HG02610 (cell line): Measurements from ENCODE around the gene IGF1R.

ENCODE experiments used
- ATAC-seq: cut with Tn5 transposase; IDR thresholded peaks from one replicate; pipeline ENCODE4 v1.9.1; 2021; ENCODE audit warnings: mild to moderate bottlenecking, moderate library complexity; ENCODE audit not compliant: unreplicated experiment

Gene IGF1R

DNA sequence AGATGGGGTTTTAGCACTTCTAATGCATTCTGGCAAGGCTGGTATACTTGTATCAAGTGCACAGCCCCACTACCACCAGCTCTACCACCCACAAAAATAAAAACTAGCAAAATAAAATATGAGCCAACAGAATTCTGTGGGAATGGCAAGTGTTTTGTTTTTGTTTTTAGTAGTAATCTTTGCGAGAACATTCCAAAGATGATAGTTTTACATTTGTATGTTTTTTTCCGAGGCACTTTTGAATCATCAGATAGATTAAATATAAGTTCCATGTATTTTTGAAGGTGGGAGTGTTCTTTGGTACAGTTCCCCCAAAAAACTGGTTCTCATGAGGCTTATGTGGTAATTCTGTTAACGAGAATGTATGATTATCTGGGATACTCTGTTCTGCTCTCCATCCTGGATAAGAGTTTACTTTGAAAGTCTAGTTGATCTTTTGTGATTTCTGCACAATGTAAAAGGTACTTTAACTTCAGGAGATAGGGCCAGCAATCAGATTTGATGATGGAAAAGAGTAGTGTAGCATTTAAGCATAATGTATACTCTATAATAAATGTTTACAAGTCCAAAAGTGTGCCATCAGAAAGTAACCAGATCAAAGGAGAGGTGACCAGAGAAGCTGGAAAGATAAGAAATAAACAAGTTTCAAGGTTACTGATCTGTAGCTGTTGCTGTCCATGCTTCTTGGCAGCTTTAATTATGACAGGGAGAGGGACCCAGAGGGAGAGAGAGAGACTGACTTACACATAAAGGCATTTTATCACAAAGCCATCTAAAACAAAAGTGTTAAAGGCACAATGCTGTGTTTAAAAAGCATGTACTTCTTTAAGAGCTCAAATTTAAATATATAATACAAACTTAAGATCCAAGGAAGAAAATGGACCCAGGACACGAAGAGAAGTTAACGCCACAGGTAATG, 228.4 kb downstream of the IGF1R start:
- no peak for ATAC-seq

DNA sequence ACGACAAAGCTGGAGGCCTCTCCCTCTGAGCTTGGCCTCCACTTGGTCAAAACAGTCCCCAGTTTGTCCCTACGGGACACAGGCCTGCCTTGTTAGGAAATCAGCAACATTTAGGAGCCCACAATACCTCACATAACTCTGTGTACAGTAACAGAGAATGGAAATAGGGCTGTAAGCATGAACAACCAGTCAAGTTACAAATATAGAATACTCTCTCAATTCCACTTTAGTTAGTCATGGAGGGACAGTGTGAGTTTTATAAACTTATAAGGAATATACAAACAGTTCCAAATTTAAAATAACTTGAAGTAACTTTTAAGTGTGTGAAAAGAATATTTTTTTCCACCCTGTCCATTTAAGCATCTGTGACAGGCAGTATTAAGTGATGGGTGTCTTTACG, 229.8 kb downstream of the IGF1R start:
- ATAC-seq: no peak

DNA sequence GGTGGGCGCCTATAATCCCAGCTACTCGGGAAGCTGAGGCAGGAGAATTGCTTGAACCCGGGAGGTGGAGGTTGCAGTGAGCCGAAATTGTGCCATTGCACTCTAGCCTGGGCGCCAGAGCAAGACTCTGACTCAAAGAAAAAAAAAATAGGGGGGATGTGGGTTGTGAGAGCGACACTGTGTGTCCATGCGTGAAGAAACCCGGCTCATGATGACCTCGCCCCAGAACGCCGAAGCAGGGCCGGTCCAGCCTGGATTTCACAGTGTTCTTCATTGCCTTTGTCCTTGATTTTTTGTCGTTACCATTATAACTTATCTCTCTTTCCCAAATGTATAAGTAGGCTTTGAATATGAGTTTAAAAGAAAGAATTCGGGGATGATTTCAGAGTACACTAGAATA, 230.5 kb downstream of the IGF1R start:
- ATAC-seq: no peak

DNA sequence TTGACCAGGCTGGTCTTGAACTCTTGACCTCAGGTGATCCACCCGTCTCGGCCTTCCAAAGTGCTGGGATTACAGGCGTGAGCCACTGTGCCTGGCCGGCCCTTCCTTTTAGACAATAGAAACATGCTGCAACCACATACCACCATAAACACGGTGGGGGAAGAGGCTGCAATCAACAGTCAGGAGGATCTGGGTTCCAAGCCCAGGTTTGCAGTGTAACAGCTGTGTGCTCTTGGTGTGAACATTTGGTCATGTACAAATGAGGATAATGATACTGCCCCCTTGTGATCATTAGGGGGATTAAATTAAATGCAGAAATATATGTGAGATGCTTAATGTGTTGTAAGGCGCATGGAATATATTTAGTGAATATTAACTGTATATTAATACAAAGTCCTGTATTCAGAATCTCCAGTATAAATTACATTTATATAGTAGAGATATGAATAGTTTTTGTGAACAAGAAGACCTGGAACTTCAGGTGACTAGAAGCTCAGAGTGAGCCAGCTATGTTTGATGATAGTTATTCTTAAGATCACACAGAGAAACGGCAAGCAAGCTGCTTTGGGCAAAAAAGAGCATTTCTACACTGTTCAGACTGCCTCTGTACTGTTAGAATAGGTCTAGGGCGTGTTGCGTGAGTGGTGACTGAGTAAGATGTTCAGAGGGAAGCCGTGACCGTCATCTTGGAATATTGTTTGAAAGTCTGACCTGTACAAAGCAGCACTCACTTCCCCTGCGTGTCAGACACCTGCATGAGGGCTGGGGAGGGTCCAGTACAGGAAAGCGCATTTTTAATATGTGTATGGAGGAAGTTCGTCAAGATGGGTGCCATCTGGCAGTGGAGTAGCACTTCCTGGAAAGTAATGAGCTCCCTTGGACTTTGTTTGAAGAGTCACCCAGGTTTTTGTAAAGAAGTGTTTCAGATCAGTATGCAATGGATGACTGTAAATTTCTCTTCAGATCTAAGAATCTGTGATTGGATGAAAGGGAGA, 233.5 kb downstream of the IGF1R start:
- no peak for ATAC-seq

DNA sequence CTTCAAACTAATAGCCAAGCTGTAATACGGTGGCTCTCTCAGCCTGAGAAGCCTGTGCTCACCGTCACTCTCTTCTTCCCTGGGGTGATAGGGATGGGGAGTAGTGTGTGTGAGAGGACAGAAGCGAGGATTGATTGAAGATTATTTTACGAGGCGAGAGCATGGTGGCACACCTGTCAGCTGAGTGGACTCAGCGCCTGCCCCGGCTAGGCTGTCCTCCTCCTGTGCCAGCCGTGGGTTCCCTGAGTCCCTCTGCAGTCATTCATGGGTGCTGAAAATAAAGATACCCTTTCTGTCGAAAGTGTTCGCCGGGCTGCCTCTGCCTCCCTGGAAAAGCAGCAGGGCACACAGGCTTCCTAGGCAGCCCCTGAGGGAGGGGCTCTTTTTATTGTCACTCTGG, 235.1 kb downstream of the IGF1R start:
- no peak for ATAC-seq

DNA sequence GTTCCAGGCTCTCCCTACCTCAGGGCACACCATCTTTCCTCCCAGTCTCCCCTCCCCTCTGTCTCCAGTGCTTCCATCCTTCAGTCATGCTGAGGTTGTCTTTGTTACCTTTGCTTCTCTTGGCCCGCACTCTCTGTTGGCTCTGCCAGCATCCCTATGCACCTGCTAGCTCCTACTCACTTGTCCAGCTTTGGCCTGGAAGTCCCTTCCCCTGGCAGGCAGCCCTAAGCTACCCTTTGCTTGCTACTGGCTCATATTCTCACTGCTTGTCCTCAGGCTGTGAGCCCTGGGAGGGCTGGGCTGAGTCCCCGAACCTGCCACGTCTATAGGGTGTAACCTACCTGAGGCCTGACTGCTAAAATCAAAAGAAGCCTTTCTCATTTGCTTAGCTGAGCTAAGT, 236.6 kb downstream of the IGF1R start:
- ATAC-seq: no peak

DNA sequence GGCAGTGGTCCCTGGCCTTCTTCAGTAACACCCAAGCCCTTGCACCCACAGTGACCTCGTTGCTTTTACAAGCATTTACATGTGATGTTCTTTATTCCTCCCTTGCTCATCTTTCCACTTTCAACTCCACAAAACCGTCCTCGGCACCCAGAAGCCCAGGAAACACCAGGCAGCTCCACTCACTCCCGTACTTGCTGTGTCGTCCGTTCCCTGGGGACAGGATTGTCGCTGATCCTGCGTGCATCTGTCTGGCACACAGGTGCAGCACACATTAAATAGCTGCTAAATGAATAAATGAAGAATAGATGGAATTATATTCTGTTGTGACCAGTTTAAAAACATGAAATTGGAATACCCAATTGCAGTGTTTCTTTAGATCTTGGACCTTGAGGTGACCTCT, 239.6 kb downstream of the IGF1R start:
- no peak for ATAC-seq

DNA sequence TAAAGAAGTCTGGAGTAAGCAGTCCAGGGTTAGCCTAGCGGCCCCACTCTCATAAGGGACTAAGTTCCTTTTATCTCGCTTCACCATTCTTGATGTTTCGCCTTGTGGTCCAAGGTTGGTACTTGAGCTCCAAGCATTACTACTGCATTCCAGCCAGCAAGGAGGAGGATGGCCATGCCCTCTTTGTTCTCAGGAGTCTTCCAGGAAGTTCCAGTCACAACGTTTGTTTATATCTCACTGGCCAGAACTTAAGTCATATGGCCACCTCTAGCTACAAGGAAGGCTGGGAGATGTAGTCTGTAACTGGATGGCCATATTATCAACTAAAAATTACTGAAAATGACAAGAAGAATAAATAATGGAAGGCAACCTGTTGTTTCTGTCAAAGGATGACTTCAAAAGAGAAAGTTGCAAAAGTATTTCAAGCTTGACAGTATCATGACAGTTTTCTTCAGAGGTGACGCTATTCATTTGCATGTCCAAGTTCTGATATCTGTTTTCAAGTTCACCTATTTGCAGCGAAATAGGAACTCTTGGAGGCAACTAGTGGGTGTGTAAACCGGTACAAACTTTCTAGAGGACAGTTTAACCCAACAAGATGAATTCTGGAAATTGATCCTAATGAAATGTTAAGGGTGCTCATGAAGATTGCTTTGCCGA, 240.6 kb downstream of the IGF1R start:
- no peak for ATAC-seq

DNA sequence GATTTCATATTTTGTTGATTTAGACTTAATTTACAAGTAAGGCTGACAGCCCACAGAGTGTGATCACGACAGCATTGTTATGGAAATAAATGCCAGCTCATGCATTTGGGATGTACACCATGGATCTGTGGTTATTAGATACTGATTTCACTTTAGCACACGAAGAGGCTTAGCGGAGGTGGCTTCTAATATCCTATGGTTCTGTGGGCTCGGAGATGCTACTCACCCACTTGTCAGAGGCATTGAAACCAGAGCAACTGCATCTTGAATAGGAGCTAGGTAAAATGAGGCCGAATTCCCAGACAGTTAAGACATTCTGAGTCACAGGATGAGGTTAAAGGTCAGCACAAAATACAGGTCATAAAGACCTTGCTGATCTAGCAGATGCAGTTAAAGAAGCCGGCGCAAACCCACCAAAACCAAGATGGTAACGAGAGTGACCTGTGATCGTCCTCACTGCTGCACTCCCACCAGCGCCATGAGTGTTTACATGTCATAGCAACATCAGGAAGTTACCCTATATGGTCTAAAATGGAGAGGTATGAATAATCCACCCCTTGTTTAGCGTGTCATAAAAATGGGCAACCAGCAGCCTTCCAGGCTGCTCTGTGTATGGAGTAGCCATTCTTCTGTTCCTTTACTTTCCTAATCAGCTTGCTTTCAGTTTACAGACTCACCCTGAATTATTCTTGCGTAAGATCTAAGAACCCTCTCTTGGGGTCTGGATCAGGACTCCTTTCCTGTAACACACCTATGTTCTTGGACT, 241.8 kb downstream of the IGF1R start:
- ATAC-seq: no peak

DNA sequence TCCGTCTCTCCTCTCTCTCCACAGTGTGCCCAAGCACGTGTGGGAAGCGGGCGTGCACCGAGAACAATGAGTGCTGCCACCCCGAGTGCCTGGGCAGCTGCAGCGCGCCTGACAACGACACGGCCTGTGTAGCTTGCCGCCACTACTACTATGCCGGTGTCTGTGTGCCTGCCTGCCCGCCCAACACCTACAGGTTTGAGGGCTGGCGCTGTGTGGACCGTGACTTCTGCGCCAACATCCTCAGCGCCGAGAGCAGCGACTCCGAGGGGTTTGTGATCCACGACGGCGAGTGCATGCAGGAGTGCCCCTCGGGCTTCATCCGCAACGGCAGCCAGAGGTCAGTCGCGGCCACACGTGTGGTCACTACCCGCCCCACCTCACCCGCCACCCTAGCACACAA, 243.0 kb downstream of the IGF1R start:
- no peak for ATAC-seq

DNA sequence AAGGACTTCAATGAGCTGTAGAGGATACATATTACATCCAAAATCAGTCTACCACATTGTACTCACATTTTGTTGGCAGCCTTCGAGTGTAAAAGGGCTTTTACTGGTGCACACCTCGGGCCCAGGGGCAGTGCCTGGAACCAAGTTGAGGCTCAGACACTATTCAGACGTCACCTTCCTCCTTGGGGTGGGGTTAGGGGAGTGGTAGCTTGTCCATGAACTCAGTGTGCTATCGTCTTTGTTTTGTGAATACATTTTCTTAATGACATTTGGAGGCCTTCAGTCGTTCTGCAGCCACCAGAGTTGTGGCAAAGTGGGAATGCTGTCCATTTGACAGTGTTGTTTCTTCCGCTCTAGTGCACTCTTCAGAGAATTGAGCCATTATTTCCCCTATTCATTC, 245.1 kb downstream of the IGF1R start:
- ATAC-seq: no peak

DNA sequence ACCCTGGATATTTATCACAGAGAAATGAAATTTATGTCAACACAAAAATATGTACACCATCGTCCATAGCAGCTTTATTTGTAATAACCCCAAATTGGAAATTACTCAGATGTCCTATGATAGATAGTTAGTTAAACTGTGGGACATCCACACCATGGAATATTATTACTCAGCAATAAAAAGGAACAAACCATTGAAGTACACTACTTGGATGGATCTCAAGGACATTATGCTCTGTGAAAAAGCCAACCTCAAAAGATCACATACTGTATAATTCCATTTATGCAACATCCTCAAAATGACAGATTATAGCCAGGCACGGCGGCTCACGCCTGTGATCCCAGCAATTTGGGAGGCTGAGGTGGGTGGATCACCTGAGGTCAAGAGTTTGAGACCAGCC, 246.0 kb downstream of the IGF1R start:
- no peak for ATAC-seq

DNA sequence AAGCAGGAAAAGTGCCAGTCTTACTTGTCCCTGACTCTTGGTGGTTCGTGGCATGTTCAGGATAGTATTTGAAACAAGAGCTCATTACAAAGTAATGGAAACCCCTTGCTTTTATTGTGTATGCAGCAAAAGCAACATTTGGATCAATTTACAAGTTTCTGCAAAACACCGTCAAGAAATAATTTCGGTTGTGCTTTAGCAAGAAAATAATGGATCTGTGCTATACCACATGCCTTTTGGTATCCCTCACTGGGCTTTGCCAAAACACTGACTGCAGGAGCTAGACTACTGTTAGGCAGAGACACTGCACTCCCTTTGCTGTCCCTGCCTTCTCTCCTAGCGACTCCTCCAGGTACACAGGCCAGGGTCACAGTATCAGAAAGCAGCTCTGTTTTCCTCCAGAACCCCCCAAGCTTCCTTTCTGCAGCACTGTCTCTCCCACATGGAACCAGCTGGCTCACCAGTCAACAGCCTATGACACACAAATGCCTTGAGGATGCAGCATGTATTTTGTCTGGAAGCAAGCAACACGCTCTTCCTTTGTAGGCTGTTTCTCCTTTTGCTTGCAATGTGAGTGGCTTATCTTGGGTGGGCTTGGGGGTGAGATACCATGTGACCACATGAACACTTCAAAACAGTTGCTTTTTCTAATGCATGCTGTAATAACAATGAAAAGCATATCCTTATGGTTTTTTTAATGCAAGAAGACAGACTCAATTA, 247.8 kb downstream of the IGF1R start:
- ATAC-seq: no peak

DNA sequence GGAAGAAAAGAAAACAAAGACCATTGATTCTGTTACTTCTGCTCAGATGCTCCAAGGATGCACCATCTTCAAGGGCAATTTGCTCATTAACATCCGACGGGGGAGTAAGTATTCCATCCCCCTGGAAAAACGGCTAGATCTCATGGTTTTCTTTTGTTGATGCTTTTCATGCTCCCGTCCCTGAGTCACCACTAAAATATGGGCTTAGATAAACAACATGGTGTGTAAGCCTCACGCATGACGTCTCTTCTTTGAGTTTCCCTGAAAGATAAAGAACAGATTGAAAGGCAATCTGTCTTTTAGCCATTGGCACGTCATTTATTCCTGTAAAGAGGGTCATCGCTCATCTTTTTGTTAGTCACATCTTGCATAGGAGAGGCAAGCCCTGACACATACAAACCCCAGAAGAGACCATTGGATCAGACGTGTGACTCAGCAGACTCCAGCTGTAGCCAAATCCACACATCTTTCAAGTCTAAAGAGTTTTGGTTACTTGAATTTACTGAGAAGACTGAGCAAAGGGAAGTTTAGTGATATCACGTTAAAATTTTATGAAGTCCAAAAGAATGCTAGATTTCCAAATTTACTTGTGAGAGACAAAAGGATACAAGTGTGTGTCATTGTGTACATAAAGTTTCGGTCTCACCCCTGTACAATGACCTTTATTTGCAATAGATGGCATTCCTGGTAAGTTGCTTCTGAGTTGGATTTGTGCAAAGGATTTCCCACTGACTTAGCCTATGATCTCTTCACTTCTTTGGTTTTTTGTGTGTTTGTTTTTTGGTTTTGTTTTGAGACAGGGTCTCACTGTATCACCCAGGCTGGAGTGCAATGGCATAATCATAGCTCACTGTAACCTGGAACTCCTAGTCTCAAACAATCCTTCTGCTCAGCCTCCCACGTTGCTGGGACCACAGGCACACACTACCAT, 248.7 kb downstream of the IGF1R start:
- no peak for ATAC-seq

DNA sequence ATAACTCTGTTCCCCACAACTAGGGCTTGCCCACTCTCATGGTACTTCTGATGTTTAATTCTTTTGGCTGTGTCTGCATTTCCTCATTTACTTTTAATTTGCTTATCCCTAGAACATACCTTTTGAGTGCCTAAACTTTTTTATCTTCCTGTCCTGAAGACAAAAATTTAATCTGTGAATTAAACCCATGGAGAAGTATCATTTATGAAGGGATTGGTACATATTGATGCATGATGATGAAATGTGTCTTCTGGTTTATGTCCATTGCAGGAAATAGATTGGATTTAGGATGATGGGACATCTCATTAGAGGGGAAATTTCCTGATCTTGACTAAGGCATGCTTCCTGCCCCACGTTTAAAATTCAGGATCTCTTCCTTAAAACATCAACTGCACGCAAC, 249.8 kb downstream of the IGF1R start:
- ATAC-seq: no peak

DNA sequence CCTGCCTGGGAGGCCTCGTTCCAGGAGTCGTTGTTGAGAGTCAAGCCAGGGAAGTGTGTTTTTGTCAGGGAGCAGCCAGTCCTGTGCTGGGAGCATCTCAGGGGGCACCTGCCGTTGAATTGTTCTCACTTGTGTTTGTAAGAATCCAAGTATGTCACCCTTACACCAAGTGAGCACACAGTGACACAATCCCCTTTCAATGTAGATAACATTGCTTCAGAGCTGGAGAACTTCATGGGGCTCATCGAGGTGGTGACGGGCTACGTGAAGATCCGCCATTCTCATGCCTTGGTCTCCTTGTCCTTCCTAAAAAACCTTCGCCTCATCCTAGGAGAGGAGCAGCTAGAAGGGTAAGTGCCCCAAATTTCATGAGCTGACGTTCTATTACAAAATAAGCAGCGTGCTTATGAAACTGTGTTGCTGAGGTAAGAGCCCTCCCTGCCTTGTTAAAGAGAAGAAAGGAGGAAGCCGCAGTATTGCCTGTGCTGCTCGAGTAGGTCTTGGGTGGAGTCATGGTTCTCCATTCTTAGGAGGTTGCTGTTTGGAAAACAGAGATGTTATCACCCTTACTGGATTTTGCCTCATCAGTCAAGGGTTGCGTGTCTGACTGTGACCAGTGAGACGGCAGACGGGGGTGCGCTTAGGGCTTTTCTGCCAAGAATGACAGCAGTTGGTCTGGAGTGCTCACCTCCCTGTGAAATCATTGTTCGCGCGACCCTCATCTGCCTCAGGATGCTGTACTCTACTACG, 251.1 kb downstream of the IGF1R start:
- ATAC-seq: no peak

DNA sequence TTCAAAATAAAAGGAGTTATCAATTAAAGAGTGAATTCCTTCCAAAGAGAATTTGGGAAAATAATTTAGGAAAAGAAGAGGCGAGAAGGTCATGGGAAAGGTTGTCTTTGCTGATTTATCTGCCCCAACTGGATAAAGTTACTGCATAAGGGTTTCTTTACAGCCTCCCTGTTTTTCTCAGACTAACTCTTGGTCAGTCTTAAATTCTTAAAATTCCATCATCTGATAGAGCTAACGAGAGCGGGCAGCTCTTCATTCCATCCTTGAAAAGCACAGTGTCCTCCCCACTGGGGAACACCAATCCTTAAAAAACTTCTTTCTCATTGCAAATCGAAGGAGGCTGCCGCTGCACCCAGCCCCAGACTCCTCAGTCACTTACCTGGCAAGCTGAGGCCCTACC, 252.0 kb downstream of the IGF1R start:
- ATAC-seq: no peak

DNA sequence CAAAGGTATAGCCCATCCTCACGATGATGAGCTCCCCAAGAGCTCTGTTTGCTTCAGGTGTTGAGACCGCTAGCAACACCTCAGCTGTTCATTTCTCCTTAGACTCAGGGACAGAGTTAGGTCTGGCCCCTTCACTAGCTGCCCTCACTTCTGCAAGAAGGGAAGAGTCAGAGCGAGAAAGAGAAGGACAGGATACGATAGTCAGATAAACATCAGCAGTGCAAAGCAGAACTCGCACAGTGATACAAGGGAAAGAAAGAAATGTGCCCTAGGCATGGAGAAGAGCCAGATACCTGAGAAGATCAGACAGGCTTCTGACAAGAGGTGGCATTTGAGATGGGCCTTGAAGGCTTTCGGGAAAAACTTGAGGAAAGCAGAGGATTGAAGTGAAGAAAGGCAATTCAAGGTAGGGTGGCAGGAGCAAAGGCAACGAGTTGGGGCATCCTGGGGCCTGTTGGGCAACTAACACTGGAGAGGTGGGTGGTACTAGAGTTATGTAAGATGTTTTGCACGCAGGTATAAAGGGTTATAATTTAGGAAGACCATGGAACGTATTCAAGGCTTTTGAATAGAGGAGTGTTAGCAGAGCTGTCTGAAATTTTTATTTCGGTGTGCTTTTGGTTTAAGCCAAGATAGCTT, 253.2 kb downstream of the IGF1R start:
- no peak for ATAC-seq
